HG03103 (cell line): ENCODE measurements around the gene FIZ1.
A peak's percentile ranks its signal among the peaks of the same experiment; 100 is the strongest.

ENCODE experiments used
- ATAC-seq: cut with Tn5 transposase; IDR thresholded peaks from one replicate; pipeline ENCODE4 v1.9.1; 2021; ENCODE audit warnings: low read depth; ENCODE audit not compliant: unreplicated experiment

FIZ1 gene, protein sequence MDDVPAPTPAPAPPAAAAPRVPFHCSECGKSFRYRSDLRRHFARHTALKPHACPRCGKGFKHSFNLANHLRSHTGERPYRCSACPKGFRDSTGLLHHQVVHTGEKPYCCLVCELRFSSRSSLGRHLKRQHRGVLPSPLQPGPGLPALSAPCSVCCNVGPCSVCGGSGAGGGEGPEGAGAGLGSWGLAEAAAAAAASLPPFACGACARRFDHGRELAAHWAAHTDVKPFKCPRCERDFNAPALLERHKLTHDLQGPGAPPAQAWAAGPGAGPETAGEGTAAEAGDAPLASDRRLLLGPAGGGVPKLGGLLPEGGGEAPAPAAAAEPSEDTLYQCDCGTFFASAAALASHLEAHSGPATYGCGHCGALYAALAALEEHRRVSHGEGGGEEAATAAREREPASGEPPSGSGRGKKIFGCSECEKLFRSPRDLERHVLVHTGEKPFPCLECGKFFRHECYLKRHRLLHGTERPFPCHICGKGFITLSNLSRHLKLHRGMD

DNA sequence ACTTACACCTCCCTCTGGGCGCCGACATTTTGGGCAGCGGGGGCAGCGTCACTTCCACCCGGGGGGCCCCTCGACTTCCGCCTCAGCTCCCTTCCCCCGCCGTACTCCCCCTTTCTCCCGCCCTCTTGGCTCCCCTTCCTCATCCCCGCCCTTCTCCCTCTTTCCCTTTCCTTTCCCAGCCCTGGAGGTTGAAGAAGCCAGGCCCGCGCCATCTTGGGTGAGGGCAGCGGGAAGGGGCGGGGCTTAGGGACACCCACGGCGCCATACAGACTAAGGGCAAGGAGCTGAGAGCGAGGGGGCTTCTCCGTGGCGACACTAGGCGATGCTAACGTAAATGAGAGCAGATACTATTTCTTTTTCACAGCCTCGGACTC lies at the start of gene FIZ1:
Gene FIZ1, minus strand, starts transcription at position 50 of the 374 bp plus-strand sequence. CDS start 1,652 bp downstream, outside the sequence.
- ATAC-seq = peak; percentile 43

DNA sequence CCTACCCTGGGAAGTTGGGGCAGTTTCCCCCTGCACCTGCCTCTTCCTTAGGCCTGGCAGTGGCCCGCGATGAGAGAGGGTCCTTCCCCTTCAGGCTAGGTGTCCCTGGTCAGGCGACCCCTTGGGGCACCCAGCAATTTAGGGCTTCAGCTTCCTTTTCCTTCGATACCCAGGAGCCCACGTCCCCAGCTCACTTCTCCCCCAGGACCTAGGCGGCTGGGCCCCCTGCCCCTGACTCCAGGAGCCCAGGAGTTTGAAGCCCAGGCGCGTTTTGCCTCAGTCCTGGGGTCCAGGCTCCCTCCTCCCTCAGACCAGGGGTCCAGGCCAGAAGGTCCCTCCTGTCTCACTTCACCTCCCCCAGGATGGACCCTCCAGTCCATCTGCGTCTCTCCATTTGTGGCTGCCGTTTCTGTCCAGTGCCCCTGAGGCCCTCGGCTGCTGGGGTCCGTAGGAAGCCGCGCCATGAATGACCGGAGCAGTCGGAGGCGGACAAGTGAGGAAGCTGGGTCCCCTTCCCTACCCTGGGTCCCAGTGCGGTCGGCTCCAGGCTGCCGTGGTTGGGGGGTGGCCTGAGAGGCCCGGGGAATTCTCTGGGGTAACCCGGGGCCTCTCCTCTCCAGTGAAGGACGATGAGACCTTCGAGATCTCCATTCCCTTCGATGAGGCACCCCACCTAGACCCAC lies 49.4 kb upstream of the FIZ1 start:
- ATAC-seq = no peak

DNA sequence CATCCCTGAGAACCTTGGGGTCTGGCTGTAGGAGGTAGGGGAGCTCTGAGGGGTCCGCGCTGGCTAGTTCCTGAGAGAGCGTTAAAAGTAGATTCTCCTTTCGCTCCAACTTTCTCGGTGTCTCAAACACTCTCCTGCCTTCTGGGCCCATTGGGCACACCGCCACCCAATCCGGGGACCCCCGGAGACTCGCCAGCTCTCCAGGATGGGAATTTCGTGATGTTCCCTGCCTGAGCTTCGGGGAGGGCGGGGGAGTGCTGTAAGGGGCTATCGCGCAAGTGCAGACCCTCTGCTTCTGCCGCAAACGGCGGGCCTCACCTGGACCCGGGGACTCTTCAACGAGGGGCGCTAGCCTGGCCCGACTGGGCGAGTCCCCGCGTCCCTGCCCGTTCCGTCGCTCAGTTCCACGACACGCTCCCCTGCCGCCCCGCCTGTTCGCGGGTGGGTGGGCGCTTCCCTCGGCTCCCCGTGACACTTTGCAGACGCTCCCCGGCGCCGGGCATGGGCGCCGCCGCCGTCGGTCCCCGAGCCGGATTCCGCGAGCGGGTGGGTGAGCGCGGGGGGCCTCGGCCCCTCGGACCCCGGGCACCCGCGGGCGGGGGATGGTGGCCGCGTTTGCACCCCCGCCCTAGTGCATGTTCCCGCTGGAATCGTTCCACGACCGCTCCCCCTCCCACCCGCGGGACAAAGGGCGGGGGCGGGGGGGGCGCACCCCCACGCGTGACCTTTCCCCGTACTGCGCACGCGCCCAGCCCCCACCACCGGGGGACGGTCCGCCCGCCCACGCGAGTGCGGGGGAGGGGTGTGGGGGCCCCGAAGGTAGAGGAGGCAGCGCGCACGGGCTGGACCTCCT lies 48.6 kb upstream of the FIZ1 start, which contains the start of gene CCDC106:
Gene CCDC106, plus strand, starts transcription at position 481 of the 853 bp plus-strand sequence. CDS start 835 bp downstream, outside the sequence.
- ATAC-seq = no peak

DNA sequence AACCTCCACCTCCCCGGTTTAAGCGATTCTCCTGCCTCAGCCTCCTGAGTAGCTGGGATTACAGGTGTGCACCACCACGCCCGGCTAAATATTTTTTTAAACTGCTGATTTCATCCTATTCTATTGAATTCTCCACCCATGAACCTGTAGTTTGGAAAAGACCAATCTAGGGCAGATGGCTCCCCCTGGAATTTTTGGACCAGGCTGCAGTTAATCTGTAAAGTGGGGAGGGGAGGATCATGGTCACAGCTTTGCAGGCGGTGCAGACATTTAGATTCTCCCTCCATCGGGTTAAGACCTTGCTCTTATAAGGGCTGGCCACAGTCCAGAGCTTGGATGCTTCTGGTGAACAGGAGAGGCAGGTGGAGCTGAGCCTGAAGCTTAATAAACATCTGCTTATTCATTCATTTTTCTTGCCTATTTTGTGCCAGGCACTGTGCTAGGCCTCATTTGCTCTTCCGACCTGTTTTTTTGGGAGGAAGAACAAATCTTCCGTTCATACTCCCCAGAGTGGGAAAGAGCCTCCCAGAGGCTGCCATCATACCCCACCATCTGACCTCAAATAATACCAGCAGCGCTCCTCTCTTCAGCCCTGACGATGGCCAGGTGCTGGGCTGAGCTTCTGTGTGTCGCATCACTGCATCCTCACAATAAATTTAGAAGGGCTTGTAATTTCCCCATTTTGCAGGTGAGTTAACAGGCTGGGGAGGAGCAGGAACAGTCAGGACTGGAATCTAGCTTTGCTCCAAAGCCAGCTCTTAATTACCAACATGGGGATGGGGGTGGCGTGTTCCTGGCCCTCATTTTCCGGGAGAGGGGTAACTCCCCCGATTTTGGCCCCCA lies 47.8 kb upstream of the FIZ1 start:
- no peak for ATAC-seq

DNA sequence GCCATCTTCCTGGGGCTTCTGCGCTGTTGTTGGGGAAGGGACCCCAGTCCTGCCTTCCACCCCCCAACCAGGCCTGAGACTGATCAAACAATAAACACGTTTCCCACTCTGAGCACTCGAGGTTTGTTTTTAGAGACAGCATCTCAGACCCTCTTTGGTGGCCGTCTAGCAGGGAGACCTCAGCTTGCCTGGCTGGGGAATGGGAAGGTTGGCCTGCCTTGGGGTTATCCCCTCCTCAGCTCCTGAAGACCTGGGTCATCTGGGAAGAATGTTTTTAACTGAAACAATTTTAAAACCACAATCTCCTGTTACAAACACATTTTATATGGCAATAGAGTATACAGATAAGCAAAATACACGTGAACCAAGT lies 46.2 kb upstream of the FIZ1 start:
- no peak for ATAC-seq

- no peak for ATAC-seq
Observed at GRCh38 chr19:55644842-55645511, 45.7 kb upstream of the FIZ1 start.

DNA sequence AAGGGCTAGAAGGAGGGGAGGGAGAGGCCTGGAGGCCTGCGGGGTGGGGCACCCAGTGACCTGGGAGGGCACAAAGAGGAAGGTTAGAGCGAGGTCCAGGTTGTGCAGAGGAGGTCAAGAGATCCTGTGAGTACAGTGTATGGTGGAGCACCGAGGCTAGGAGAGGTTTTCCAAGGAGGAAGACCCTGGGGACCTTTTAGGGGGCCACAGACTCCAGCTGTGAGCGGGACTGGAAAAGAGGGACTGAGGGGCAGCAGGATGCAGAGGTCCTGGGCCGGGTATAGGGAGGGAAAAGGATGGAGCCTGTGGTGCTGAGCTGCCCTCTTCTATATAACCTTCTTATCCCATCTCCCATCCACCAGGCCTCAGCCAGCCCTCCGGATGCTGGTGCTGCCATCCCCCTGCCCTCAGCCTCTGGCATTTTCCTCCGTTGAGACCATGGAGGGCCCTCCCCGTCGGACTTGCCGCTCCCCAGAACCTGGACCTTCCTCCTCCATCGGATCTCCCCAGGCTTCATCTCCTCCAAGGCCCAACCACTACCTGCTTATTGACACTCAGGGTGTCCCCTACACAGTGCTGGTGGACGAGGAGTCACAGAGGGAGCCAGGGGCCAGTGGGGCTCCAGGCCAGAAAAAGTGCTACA lies 45.0 kb upstream of the FIZ1 start:
- ATAC-seq = no peak

- no peak for ATAC-seq
Observed at GRCh38 chr19:55643887-55644176, 44.5 kb upstream of the FIZ1 start.

DNA sequence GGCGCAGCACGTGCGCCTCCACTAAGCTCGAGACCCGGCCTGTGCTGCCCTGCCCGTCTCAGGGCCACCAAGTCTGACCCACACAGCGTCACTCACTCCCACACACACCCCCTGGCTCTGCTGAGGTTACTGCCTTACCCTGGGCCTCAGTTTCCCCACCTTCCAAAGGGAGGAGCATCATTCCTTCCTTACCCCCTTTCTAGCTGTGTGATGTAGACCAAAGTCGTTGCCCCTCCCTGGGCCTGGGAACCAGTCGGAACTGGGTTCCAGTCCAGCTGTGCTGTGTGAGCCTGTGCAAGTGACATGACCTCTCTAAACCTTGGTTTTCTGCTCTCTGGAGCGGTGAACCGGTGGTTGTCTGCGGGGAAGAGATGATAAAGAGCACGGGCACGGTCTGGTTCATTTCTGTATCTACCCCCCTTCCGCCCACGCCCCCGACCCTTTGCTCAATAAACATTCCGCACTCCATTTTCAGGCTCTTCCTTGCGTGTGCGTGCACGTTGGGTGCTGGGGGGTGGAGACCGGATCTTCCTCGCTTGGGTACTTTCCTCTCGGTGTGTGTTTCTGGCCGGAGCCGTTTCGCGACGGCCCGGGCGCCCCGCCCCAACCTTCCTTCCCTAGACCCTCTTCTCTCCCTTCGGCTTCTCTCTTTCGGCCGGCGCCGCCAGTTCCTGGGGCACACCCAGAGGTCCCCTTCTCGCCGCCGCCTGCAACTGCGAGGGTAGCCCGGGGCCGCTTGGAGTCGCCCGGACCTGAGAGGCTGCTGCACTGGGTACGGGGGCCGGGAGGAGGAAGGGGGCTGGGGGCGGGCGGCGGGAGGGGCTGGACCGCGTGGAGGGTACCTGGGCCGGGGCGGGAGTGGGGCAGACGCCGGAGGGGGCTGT lies 43.9 kb upstream of the FIZ1 start, which contains the start of gene ZNF581:
Gene ZNF581, plus strand, starts transcription at position 647 of the 884 bp plus-strand sequence. CDS start 923 bp downstream, outside the sequence.
- no peak for ATAC-seq

DNA sequence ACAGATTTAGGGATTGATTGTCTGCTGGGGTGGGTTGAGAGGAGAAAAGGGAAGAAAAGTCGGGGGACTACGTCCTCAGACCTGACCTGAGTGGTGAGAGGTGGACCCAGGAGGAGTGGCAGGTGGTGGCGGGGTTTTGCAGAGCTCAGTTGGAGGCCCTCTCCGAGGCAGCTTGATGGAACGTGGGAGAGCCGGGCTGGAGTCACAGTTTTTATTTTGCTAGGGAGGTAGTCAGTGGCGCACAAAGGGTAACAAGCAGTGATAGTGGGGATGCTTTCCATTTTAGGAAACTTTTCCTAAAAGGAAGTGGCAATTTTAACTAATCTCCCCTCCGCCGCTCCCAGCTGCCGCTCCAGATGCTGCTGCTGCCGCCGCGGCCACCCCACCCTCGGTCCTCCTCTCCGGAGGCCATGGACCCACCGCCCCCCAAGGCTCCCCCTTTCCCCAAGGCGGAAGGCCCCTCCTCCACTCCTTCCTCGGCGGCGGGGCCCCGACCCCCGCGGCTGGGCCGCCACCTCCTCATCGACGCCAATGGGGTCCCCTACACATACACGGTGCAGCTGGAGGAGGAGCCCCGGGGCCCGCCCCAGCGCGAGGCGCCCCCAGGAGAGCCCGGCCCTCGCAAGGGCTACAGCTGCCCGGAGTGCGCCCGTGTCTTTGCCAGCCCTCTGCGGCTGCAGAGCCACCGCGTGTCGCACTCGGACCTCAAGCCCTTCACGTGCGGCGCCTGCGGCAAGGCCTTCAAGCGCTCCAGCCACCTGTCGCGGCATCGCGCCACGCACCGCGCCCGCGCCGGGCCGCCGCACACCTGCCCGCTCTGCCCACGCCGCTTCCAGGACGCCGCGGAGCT lies 43.1 kb upstream of the FIZ1 start:
- no peak for ATAC-seq

DNA sequence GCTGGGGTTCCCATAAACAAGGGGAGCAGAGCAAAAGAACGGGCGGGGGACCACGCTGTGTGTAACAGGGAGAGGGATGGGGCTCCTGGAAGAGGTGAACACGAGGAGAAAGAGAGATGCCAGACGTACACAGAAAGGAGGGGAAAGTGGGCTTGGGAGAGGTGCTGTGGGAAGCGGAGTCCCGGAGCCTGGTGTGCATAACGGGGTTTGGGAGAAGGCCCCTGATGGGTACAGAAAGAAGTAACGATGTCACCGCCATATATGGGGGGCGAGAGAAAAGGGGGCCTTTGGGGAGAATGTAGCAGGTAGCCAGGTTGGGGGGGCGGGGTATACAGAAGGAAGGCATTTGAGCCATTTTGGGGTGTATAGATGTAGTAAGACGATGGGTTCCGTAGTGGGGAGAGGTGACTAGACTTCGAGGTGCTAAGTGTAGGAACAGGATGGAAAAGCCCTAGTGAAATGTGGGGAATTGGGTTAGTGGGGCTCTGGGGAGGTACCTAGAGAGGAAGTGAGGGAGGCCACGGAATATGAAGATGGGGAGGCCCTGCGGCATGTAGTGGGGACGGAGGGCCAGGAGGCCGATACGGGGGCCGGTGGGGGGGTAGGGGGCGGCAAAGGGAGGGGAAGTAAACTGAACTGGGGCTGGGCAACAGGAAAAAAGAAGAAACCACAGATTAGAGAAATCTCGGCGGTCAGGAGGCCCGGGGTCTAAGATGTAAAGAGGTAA lies 42.3 kb upstream of the FIZ1 start:
- no peak for ATAC-seq

DNA sequence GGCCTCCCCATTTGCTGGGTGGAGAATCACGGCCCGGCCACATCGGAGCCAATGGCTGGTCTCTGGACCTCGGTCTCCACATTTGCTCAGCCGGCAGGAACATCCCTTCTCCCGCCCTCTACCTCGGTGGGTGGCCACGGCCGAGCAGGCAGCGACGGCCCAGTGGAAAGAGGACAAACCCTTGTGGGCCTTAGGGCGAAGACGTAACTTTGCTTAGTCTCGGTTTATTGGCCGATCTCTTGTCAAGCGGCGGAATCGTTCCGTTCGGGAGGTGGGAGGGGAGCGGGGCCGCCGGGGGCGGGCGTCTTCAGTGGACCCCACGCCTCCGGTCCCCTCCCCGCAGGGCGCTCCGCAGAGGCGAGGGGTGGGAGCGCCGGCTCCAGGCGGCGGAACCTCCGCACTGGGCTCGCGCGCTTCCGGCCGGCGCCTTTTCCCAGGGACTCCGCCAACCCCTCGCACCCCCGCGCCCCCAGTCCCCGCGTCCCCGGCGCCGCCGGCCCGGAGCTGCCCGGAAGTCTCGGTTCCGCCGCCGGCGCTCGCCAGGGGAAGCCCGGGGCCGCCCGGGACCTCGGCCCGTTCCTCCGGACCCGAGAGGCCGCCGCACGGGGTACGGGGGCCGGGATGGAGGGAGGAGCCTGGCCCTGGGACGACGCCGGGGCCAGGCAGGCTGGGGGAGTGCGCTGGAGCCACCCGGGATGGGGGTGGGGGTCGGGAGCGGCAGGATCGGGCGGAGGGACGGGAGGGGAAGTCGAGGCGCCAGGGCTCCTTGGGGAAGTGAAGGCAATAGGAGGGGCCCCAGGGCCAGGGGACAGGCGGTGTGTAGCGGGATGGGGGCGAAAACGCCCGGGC lies 41.5 kb upstream of the FIZ1 start, which contains the start of gene ZNF580:
Gene ZNF580, plus strand, starts transcription at position 426 of the 849 bp plus-strand sequence. CDS start 1,507 bp downstream, outside the sequence.
- ATAC-seq = no peak

- no peak for ATAC-seq
Observed at GRCh38 chr19:55640043-55640576, 40.8 kb upstream of the FIZ1 start.

DNA sequence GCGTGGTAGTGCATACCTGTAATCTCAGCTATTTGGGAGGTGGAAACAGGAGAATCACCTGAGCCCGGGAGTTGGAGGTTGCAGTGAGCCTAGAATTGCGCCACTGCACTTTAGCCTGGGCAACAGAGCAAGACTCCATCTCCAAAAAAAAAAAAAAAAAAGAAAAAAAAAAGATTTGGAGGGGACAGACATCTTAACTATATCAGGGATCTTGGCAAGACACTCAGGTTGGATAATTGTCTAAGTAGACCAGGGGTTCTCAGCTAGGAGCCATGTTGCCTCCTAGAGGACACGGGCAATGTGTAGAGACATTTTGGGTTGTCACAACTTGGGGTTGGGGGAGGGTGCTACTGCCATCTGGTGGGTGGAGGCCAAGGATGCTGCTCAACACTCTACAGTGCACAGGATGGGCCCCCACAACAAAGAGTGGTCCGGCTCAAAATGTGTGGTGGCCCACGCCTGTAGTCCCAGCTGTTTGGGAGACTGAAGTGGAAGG lies 39.6 kb upstream of the FIZ1 start:
- ATAC-seq = no peak

DNA sequence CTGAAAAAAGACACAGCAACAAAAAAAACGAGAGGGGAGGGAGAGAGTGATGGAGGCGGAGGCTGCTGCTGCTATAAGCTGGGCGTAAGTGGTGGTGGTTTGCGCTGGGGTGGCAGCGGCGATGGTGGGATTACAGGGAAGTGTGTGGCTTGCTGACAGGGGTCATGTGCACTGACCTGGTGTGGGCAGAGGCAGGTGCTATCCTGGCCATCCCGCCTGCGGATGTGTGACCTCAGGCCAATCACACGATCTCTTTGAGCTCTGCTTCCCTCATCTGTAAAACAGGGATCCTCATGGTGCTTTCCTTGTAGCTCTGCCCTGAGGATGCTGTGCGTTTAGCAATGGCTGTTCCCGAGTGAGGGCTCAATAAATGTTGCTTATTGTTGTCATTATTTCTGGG lies 38.2 kb upstream of the FIZ1 start:
- no peak for ATAC-seq
